Measurements from ENCODE around the gene OR5D16.

DNA sequence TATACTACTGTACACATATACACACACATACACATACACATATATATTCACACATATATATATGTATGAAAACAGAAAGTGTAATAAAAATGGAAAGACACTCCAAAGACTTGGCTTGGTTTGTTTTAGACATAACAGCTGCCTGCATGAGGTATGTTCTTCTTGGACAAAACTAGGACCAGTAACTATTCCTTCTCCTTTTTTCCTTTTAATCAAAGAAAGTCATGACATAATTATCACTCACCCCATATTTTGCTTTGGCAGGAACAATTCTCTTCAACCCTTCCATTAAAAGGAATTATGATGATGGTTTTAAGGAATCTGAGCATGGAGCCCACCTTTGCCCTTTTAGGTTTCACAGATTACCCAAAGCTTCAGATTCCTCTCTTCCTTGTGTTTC is 43.3 kb upstream of the OR5D16 start, which contains the start of gene OR5D14:
- TF ChIP-seq GATA2 (IDR thresholded peaks at IDR 0.05; ENCODE audit: low read depth, low read length), result no peak
- no peak for TF ChIP-seq GATA3 (IDR thresholded peaks at IDR 0.05; ENCODE audit: low read depth, low read length)
